K562 (cell line): ENCODE results near the gene RELL1. TPM values are rescaled to one million over a fixed set of nuclear protein-coding genes. Genes with fewer than 3 reads are reported as not detected.

ENCODE experiments used
- ATAC-seq: fragments of 200-7000 bp; cut with Tn5 transposase; 3 replicates; pipeline ENCODE4 v1.9.1; 2020; ENCODE audit warnings: moderate library complexity
- BruUV-seq: library from RNA; stranded (reverse); fragments of 400-500 nt; replicated peaks from 2 replicates; lab custom pipeline; 2021; lab: Mats Ljungman, UMichigan
- CTCF ChIA-PET: fragments of 300-600 bp; formaldehyde crosslinking; extraction: SDS; loops from one replicate; lab custom pipeline; 2021; ENCODE audit warnings: low intra/inter-chr PET ratio; lab: Yijun Ruan, JAX
- POLR2A ChIA-PET: fragments of 300-600, 350-650 bp; sonication (Branson Sonifier 250); formaldehyde crosslinking; extraction: SDS; loops from one replicate; lab custom pipeline; 2021; ENCODE audit warnings: antibody characterized with exemption, inconsistent platforms; lab: Yijun Ruan, JAX
- DNase-seq, 4 experiments: peaks; one replicate each; pipeline versions ENCODE4 v3.0.0 to v3.0.0-alpha.2; 2011 to 2018; ENCODE audit warnings: low spot score in 3 of 4, mixed read lengths in 3 of 4; ENCODE audit errors: extremely low read depth in 1 of 4
- FAIRE-seq: peaks from 2 replicates; lab custom pipeline; 2011; peaks lifted over from hg19 to GRCh38; lab: Jason Lieb, UNC
- H2AFZ ChIP-seq: 2 replicates; pipeline ENCODE4 v1.6.0; 2011; ENCODE audit warnings: low read depth, low read length, control low read depth, inconsistent platforms
- H3K27ac ChIP-seq: fragments of 200-600 bp; 3 replicates; pipeline ENCODE4 v1.8.0; 2011; ENCODE audit warnings: low read depth, mild to moderate bottlenecking, control low read depth, inconsistent platforms, low read length, moderate library complexity, mixed read lengths; ENCODE audit errors: extremely low read depth
- H3K27me3 ChIP-seq, 2 experiments: fragments of 300-600 bp in 1 of 2; 2 replicates in 1 of 2; 3 replicates in 1 of 2; pipeline versions ENCODE4 v1.6.0 to v1.8.0; 2011; ENCODE audit warnings: inconsistent platforms in 2 of 2, low read length in 2 of 2, mild to moderate bottlenecking in 1 of 2, mixed read lengths in 1 of 2, moderate library complexity in 1 of 2; ENCODE audit not compliant: control insufficient read depth in 2 of 2, insufficient read depth in 2 of 2
- H3K36me3 ChIP-seq: fragments of 300-600 bp; 3 replicates; pipeline ENCODE4 v1.8.0; 2011; ENCODE audit warnings: mild to moderate bottlenecking, low read length, inconsistent platforms; ENCODE audit not compliant: control insufficient read depth, insufficient read depth
- H3K4me1 ChIP-seq, 2 experiments: fragments of 200-600 bp in 1 of 2; replicated peaks in 1 of 2; 2 replicates in 1 of 2; 3 replicates in 1 of 2; pipeline versions ENCODE4 v1.5.1 to v1.8.0; 2011; ENCODE audit warnings: inconsistent platforms in 2 of 2, low read length in 2 of 2, mild to moderate bottlenecking in 1 of 2, mixed read lengths in 1 of 2, moderate library complexity in 1 of 2; ENCODE audit not compliant: control insufficient read depth in 2 of 2, insufficient read depth in 2 of 2
- H3K4me2 ChIP-seq: 2 replicates; pipeline ENCODE4 v1.6.1; 2011; ENCODE audit warnings: low read length, control low read depth, inconsistent platforms, mixed read lengths; ENCODE audit not compliant: insufficient read depth
- H3K4me3 ChIP-seq: fragments of 200-600 bp; sonication (generic), shearing (Covaris generic); 2 replicates; pipeline ENCODE4 v1.5.1; 2016; ENCODE audit warnings: control low read depth, inconsistent platforms
- H3K79me2 ChIP-seq: fragments of 200-600 bp; 3 replicates; pipeline ENCODE4 v1.8.0; 2011; ENCODE audit warnings: low read length, inconsistent platforms; ENCODE audit not compliant: control insufficient read depth, insufficient read depth
- H3K9ac ChIP-seq, 2 experiments: 2 replicates each; pipeline versions ENCODE4 v1.6.0 to v1.6.1; 2011; ENCODE audit warnings: low read depth in 2 of 2, low read length in 2 of 2, control low read depth in 1 of 2, inconsistent platforms in 1 of 2, mild to moderate bottlenecking in 1 of 2, mixed read lengths in 1 of 2; ENCODE audit not compliant: insufficient read depth in 1 of 2
- H3K9me1 ChIP-seq: one replicate; pipeline ENCODE4 v1.6.0; 2011; ENCODE audit warnings: inconsistent platforms, mild to moderate bottlenecking, low read length, moderate library complexity; ENCODE audit not compliant: control insufficient read depth, insufficient read depth
- H3K9me3 ChIP-seq: replicated peaks from 2 replicates; pipeline ENCODE4 v1.5.1; 2011; ENCODE audit warnings: low read depth, low read length, inconsistent platforms; ENCODE audit not compliant: control insufficient read depth, insufficient read depth
- H4K20me1 ChIP-seq: replicated peaks from 2 replicates; pipeline ENCODE4 v1.6.1; 2011; ENCODE audit warnings: low read length, inconsistent platforms, mixed read lengths; ENCODE audit not compliant: control insufficient read depth, insufficient read depth
- ERF ChIP-seq: fragments of 450-650 bp; formaldehyde crosslinking; IDR thresholded peaks from 2 replicates; pipeline ENCODE4 v1.4.0; 2020; ENCODE audit warnings: mild to moderate bottlenecking, mixed read lengths
- FOXM1 ChIP-seq, 2 experiments: fragments of 450-650 bp in 1 of 2; sonication (generic) in 1 of 2; formaldehyde crosslinking in 1 of 2; IDR thresholded peaks; 2 replicates each; pipeline versions ENCODE4 v1.6.1 to v1.9.0; 2017 to 2022; ENCODE audit warnings: low read depth in 2 of 2, mild to moderate bottlenecking in 2 of 2, missing genetic modification reagents in 1 of 2, moderate library complexity in 1 of 2
- HNRNPLL ChIP-seq: fragments of 200-400 bp; formaldehyde crosslinking; IDR thresholded peaks from 2 replicates; pipeline ENCODE4 v1.6.1; 2017; ENCODE audit warnings: low read length, low read depth, mild to moderate bottlenecking; ENCODE audit not compliant: poor library complexity, severe bottlenecking
- MCM7 ChIP-seq, 2 experiments: fragments of 450-650 bp; IDR thresholded peaks; 2 replicates each; pipeline ENCODE4 v1.6.1; 2016 to 2018
- MECOM ChIP-seq: fragments of 250-450 bp; sonication (Bioruptor Pico); IDR thresholded peaks from 2 replicates; pipeline ENCODE4 v1.8.0; 2022; ENCODE audit warnings: inconsistent platforms
- NCOA2 ChIP-seq, 2 experiments: fragments of 450-650 bp; IDR thresholded peaks; 2 replicates each; pipeline ENCODE4 v1.6.1; 2018; ENCODE audit warnings: mild to moderate bottlenecking in 2 of 2, moderate library complexity in 1 of 2; ENCODE audit not compliant: partially characterized antibody in 2 of 2
- POLR2H ChIP-seq: IDR thresholded peaks from 2 replicates; pipeline ENCODE4 v1.6.1; 2016; ENCODE audit warnings: missing genetic modification characterization, low read depth, mild to moderate bottlenecking, control low read depth, missing compliant biosample characterization, moderate library complexity
- RNF2 ChIP-seq: sonication (generic); IDR thresholded peaks from 2 replicates; pipeline ENCODE4 v1.6.1; 2016
- SNIP1 ChIP-seq: fragments of 450-650 bp; IDR thresholded peaks from 2 replicates; pipeline ENCODE4 v1.7.1; 2017; ENCODE audit warnings: low read depth, mild to moderate bottlenecking
- TAL1 ChIP-seq: fragments of 450-650 bp; IDR thresholded peaks from 2 replicates; pipeline ENCODE4 v1.6.1; 2016; ENCODE audit warnings: mild to moderate bottlenecking
- ZNF589 ChIP-seq: fragments of 200-800 bp; sonication (Bioruptor generic); IDR thresholded peaks from 2 replicates; pipeline ENCODE4 v1.6.1; 2016; ENCODE audit warnings: low read depth, missing genetic modification characterization, missing compliant biosample characterization
- ZNF75A ChIP-seq: fragments of 450-650 bp; formaldehyde crosslinking; IDR thresholded peaks from 2 replicates; pipeline ENCODE4 v1.4.0; 2020; ENCODE audit warnings: mild to moderate bottlenecking
- WGBS: fragments of 100-300 bp; shearing (Covaris generic); methylation state at CpG from one replicate; pipeline ENCODE4 v1.1.6; 2016; ENCODE audit warnings: low coverage, mixed read lengths; ENCODE audit not compliant: insufficient coverage; ENCODE audit errors: missing lambda C conversion rate; 5-methylcytosine and 5-hydroxymethylcytosine counted together
- in situ Hi-C: fragments of 300-500 bp; cut with MboI; formaldehyde crosslinking; loops from 4 replicates; pipeline ENCODE4 v1.15.0; 2018; ENCODE audit warnings: inconsistent platforms, mixed read lengths
- intact Hi-C: fragments of 100-400 bp; cut with micrococcal nuclease; formaldehyde crosslinking; loops from 2 replicates; pipeline ENCODE4 v1.14.2; 2022
- polyA plus RNA-seq, 8 experiments: library from polyadenylated mRNA; depleted of rRNA in 4 of 8; stranded (reverse) in 5 of 8; unstranded in 3 of 8; fragments of >200 nt; fragmentation: Nextera tagmentation in 2 of 8; fragmentation: Illumina TruSeq in 1 of 8; extraction: Ambion mirVana in 2 of 8; extraction: Trizol in 1 of 8; gene quantifications; 2 replicates each; pipeline versions ENCODE4 v1.2.1 to v1.2.3, GENCODE V29; 2011 to 2014; ENCODE audit warnings: inconsistent platforms in 1 of 8, missing spikeins in 1 of 8
- total RNA-seq, 7 experiments: library from RNA; depleted of rRNA in 6 of 7; stranded (reverse); fragments of >200 nt in 6 of 7; fragmentation: Illumina TruSeq in 2 of 7; extraction: Trizol in 2 of 7; gene quantifications; 2 replicates each; pipeline versions ENCODE4 v1.2.1 to v1.2.3, GENCODE V29; 2011 to 2021; ENCODE audit warnings: low replicate concordance in 1 of 7
- TF ChIP-seq, protein P1 (sequence below): fragments of 250-450 bp; sonication (Bioruptor Pico); IDR thresholded peaks from 2 replicates; pipeline ENCODE4 v1.6.1; 2021; ENCODE audit warnings: mild to moderate bottlenecking

Gene RELL1
- total and polyA plus RNA-seq, 9 of the 15 experiments (the other 6 are each of a cell fraction or from before 2014, with no cell fraction given), result 0.06 to 3.5 (median 1.7) TPM; not detected in 1

DNA sequence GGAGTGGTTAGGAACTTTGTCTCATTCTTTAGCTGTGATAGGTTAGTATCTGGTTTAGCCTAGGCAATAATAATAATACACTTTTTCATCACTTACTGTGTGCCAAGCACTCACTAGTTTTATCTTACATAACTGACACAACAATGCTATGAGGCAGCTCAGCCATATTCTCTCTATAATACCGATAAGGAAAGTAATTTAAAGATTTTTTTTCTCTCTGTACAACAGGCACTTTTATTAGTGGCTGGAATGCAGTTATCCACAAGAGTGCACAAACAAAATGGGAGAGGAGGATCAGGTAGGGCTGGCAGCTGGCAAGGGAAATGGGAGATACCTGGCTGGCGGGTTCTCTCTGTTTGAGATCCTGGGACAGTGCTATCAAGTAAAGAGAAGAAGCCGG lies 7.6 kb downstream of the RELL1 start:
- 12% methylated on average over 3 of the region's 3 CpGs for WGBS
- POLR2A ChIA-PET, result no interaction called here

More for the DNA sequence above, 7.6 kb downstream of the RELL1 start:
- no peak for ATAC-seq
- Histone ChIP-seq H3K4me2 (no peak overlapping the region), H2AFZ (no peak overlapping the region), H3K9me1 (no peaks in the 10 kb centered on the region), H3K27me3 (no peaks in the 10 kb centered on the region; a peak in 1 of 5 replicates), H3K79me2 (no peaks in the 10 kb centered on the region), H3K36me3 (no peaks in the 10 kb centered on the region), H3K9ac (no peak overlapping the region), H3K4me3 (no peak overlapping the region)
- no peak for FAIRE-seq
- in situ Hi-C loops (no loop called here), intact Hi-C loops (no loop called here)
- BruUV-seq, result no TSS peak
- no peak for DNase-seq
- TF ChIP-seq, protein P1, sequence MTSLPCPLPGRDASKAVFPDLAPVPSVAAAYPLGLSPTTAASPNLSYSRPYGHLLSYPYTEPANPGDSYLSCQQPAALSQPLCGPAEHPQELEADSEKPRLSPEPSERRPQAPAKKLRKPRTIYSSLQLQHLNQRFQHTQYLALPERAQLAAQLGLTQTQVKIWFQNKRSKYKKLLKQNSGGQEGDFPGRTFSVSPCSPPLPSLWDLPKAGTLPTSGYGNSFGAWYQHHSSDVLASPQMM (CRISPR knock-in tag), result no peak
- no peak for TF ChIP-seq ERF (CRISPR knock-in tag)
- no peak for TF ChIP-seq MCM7 (IDR thresholded peaks at IDR 0.05)
- TF ChIP-seq NCOA2 (IDR thresholded peaks at IDR 0.05; ENCODE audit: partially characterized antibody in 2 of 2), result no peak
- no peak for TF ChIP-seq RNF2
- TF ChIP-seq POLR2H (tag), result no peak
- no peak for TF ChIP-seq ZNF589 (CRISPR knock-in tag)
- TF ChIP-seq TAL1, result no peak
- no peak for TF ChIP-seq MECOM
- TF ChIP-seq HNRNPLL, result no peak
- TF ChIP-seq FOXM1 (IDR thresholded peaks at IDR 0.05; ENCODE audit: low read depth), result no peak
- TF ChIP-seq FOXM1 (CRISPR knock-in tag; IDR thresholded peaks at IDR 0.05; ENCODE audit: low read depth), result no peak
- no peak for TF ChIP-seq SNIP1
- TF ChIP-seq ZNF75A (CRISPR knock-in tag), result no peak
- TF ChIP-seq, all 486 proteins: peak for 0
- Histone ChIP-seq H4K20me1 (no peaks in the 10 kb centered on the region), H3K9me3 (no peaks in the 10 kb centered on the region), H3K4me1 (no peaks in the 10 kb centered on the region), H3K27ac (no peak overlapping the region)
- CTCF ChIA-PET, result no interaction called here
